GM18505 (cell line): ENCODE measurements around the gene B9D1.

Source experiments
- ATAC-seq: cut with Tn5 transposase; IDR thresholded peaks from one replicate; pipeline ENCODE4 v1.9.1; 2021; ENCODE audit not compliant: unreplicated experiment
- POLR2A ChIP-seq: IDR thresholded peaks from 4 replicates; pipeline ENCODE4 v1.6.1; 2011; ENCODE audit warnings: borderline replicate concordance; ENCODE audit not compliant: insufficient read depth, insufficient read length; ENCODE audit errors: extremely low read depth

The B9D1 gene

DNA sequence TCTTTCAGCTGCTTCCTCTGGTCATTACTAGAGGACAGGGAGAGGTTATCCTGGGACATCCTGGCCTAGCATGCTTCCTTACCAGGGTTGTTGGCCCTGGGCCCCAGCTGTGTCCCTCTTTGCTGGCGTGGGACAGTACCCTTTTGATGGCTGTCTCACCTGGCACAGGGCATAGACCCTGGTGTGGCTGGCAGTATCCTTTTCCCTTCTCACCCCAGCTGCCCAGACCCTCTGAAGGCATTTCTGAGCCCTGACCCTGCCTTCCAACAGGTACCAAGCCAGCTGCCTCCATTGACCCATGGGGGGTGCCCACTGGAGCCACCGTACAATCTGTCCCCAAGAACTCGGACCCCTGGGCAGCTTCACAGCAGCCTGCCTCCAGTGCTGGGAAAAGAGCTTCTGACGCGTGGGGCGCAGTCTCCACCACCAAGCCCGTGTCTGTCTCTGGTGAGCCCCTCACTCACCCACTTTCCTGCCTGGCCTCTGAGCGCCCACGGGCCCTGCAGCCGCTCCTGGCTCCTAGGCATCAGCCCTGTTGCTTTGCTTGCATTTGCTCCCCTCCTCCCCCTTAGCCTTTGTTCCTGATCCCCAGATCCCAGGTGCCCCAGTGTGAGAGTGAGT is 34.0 kb downstream of the B9D1 start:
- no peak for ATAC-seq
- no peak for TF ChIP-seq POLR2A

DNA sequence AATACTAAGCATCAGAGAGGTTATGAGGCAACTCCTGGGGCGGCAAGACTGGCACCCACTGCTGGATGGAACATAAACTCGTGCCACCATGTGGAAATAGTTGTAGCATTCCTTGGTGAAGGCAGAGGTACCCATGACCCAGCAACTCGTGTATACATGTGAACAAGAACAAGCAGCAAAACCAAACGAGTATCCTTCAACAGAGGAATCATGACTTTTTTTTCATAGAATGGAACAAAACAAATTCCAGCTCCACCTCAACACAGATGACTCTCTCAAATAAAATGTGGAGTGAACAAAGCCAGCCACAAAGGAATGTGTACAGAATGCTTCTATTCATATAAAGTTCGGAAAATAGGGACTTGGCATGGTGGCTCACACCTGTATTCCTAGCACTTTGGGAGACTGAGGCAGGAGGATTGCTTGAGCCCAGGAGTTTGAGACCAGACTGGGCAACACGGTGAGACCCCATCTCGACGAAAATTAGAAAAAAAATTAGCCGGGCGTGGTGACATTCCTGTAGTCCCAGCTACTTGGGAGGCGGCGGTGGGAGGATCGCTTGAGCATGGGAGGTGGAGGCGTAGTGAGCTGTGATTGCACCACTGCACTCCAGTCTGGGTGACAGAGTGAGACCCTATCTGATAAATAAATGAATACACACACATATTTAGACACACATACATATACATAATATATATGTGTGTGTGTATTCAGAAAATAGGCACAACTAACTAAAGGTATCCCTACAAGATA is 35.3 kb downstream of the B9D1 start:
- no peak for TF ChIP-seq POLR2A
- no peak for ATAC-seq

DNA sequence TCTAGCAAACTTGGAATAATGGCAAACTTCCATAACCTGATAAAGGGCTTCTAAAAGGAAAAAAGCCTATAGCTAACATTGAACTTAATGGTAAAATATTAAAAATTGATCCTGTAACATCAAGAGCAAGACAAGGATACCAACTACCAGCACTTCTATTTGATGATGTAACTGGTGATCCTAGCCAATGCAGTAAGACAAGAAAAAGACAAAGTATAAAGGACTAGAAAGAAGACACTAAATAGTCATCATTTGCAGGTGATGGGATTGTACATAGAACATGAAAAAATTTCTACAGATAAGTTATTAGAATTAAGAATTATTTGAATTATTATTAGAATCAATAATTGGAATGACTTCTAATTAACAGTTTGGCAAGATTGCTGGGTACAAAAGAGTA is 37.0 kb downstream of the B9D1 start:
- ATAC-seq, result no peak
- TF ChIP-seq POLR2A, result no peak

DNA sequence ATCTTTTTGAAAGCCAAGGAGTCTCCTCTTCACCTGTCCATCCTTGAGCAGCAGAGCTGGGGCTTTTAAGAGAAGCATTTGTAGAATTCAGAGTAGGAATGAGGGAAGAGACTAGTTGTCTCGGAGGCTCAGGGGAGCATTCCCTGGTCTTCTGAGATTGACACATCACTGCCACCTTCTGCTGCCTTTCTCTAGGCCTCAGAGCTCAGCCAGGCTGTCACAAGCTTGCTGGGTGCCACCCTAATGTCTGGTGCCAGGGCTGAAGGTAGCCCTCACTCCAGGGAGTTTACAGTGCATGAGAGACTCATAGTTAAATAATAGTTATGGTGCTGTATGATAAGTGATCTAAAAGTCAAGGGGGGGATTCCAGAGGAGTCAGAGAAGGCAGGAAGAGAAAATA is 39.7 kb downstream of the B9D1 start:
- no peak for TF ChIP-seq POLR2A
- no peak for ATAC-seq

DNA sequence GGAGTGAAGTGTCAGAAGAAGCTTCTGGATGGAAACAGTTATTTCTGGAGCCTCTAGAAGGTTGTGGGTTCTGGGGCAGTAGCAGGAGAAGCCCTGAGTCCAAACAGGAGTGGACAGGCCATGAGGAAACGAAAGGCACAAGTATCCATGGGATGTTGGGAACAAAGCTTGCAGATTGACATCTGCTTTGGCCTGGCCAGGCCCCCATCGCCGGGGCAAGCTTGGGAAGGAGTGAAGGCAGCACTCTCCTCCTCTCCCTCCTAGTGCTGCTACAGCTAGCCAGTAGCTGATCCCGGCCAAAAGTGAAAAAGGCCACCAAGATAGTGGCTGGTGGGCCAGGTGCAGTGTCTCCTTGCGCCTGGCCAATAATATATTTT is 40.4 kb downstream of the B9D1 start:
- ATAC-seq, result no peak
- TF ChIP-seq POLR2A, result no peak

DNA sequence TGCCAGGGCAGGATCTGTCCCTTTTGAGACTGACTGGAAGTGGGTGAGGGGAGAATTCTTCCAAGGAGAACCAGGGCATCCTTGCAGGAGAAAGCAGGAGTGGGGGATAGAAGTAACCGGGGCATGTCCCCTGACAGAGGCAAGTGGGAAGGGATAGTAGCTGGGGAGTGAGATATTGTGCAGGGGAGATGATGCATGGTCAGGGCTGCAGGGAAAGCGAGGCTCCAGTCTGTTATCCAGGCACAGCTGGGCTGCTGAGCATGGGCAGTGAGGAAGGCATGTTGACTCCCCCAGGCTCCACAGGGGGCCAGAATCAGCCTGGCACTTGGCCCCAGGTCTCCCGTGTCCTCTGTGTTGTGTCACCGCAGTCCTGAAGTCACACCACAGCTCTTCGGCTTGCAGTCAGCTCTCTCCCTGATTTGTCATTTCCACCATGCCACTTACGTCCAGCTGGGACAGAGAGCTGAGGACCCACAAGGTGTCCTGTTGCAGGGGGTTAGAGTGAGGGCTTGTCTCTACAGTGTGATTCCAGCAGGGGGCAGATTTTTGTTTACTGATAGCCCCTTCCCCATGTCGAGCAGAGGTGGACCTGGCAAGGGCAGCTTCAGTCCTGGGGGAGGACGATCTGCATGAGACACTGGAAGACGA is 40.9 kb downstream of the B9D1 start:
- TF ChIP-seq POLR2A, result no peak
- ATAC-seq, result no peak

DNA sequence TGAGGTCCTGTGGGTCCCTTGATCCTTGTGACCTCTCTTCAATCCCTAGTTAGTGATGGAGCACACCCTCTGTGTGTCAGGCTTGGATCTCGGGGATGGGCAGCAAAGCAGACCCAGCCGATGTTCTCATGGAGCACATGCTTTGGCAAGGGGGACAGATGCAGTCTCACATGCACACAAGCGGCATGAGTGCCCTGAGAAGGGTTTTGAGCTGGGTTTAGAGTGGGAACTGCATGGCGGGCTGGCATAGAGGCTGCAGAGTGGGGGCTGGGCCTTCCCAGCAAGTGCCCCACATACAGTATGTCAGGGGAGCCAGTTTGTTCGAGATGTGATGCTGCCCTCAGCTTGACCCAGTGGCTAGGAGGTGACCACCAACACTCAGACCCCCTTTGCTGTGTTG is 41.6 kb downstream of the B9D1 start:
- TF ChIP-seq POLR2A, result no peak
- ATAC-seq, result no peak

DNA sequence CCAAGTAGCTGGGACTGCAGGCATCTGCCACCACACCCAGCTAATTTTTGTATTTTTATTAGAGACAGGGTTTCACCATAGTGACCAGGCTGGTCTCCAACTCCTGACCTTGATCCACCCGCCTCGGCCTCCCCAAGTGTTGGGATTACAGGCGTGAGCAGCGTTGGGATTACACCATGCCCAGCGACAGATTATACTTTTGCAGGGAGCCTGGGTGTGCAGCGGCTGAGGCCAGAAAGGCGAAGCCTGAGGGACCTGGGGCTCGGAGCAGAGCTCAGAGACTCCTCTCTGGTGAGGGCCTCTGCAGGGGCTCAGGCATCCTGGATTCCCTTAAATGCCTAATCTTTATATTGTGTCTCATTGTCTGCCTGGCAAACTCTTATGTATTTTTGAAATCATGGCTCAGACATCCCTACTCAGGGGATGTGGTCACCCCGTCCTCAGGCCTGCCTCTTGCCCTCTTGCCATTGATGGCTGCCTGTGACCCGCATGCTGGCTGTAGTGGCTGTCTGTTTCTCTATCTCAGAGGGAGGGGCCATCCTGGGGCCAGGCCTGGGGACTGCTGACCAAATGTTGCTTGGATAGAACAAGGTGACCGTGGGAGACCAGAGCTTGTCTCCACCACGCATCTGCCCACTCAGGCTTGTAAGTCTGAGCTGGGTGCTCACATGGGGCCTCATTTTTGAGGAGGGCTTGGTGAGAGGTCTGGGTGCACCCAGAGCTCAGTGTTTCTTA is 42.6 kb downstream of the B9D1 start:
- ATAC-seq, result no peak
- no peak for TF ChIP-seq POLR2A

DNA sequence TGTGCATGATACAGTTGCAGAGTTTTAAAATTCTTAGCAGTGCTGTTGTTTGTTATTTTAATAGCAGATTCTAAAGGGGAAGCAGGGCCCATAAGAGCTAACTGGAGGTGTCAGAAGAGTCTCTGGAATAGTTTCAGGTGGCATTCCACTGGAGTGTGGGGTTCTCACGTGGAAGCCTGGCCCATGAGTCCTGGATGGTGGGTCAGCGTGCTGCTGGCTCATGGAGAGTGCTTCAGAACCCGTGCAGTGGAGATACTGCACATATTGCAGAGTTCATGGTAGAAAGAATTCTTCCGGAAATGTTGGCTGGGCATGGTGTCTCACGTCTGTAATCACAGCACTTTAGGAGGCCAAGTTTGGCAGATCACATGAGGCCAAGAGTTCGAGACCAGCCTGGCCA is 43.9 kb downstream of the B9D1 start:
- no peak for TF ChIP-seq POLR2A
- ATAC-seq, result no peak

DNA sequence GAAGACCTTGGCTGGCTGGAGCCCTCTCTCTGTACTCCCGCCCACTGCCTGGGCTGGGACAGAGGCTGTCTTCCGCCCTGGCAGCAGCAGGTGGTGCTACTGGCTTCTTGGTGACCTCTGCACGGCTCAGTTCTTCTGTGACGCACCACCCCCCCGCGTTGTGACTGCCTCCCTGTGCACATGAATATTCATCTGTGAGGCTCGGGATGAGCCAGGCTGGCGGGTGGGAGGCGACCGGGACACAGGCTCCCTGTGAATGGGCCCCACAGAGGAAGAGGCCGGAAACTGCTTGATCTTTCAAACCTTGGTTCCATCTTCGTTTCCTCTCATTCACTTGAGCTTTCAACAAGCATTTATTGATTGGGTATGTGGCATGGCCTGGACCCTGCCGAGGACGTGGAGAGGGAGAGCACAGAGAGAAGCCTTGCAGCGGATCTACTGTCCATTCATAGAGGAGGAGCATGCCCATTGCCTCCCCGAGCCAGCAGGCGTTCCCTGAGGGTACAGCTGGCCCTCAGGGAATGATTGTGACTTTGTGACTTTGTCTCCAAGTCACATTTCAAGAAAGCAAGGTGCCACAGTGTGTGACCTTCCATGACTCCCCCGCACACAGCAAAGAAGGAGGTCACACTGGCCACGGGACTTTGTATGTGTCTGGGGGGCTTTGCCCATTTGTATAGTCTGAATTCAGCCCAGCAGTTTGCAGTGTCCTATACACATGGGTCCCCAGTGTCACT is 45.0 kb downstream of the B9D1 start:
- ATAC-seq, result no peak
- no peak for TF ChIP-seq POLR2A

DNA sequence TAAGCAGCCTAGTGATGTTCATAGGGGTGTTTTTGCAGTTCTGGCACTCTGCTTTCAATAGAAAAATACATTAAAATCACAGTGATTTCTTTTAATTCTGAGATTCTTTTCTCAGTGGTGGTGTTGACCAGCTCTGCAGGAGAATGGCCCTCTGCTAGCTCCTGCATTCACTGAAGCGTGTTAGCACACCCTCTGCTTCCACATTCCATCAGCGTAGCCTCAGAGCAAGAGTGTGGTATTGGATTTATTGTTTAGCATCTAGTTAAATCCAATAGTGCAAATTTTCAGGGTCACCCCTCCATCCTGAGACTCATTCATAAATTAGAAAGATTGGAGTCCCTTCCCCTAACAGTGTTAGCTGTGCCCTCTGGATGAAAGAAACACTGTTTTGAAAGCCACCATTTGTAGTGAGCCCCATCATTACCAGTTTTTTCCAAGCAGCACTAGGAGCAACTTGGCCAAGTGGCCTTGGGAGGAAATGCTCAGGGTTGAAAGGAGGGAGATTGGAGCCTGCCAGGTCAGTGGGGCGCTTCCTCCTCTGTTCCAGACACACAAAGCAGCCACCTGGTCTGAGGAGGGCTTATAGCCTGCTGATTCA is 45.7 kb downstream of the B9D1 start:
- ATAC-seq, result no peak
- TF ChIP-seq POLR2A, result no peak

DNA sequence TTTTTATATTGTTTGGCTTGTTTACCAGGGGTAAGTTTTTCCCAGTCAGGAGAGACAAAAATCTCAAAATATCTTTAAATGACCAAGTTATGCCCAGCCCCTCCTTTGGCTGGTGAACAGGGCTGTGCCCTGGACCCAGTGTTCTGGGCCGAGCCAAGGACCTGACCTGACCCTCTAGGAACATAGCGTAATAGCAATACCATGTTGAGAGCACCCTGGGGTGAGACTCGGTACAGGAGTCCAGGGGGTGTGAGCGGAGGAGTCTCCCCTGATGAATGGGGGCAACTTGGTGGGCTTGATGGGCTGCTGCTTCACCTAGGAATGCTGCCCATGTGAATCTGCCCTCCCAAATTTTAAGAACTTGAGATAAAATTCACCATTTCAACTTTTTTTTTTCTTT is 47.4 kb downstream of the B9D1 start:
- no peak for ATAC-seq
- no peak for TF ChIP-seq POLR2A
